ENCODE data around the gene SSTR3. TPM values are rescaled to one million over a fixed set of nuclear protein-coding genes. Genes with fewer than 3 reads are reported as not detected.
"Not testable (repeated sequence)": the region's sequence is repeated elsewhere in the genome, so short reads cannot be mapped to it uniquely, and the experiment has no call there.

Gene SSTR3
- total RNA-seq, 8 experiments from 2014 or later, result 0.09 to 1.1 (median 0.25) TPM; not detected in 1

- in situ Hi-C loops (cut with MboI; ENCODE audit: low pct_unique_long_range_greater_than_20kb in 2 of 9, low sequenced_read_pairs in 9 of 9, unreplicated experiment in 9 of 9), result no loop called here
- Histone ChIP-seq H3K4me3 (no peak overlapping the region), H3K4me1 (replicated peaks in 1 of 2) (peaks cover 0 to 5% of the 10 kb centered on the region in 2 donors), H3K27ac (no peak overlapping the region)
- peak in 2 of 8 experiments; percentile 2 to 17 for ATAC-seq (replicated peaks in 6 of 8)
- 28 to 100% (median 65%) methylated on average over 1 to 5 of the region's 5 CpGs; no CpG with 5 or more reads in 1 of the 10 experiments for WGBS, 10 experiments
Measured at GRCh38 chr22:37171662-37172061, 40.6 kb downstream of the SSTR3 start.

- in situ Hi-C loops (cut with MboI; ENCODE audit: low pct_unique_long_range_greater_than_20kb in 2 of 9, low sequenced_read_pairs in 9 of 9, unreplicated experiment in 9 of 9), result not testable (repeated sequence)
- WGBS, 10 experiments, result 35 to 100% (median 90%) methylated on average over 1 to 12 of the region's 16 CpGs
Measured at GRCh38 chr22:37170689-37171405, 41.4 kb downstream of the SSTR3 start.

GRCh38 chr22:37169947-37170688, 42.2 kb downstream of the SSTR3 start:
- in situ Hi-C loops (cut with MboI; ENCODE audit: low pct_unique_long_range_greater_than_20kb in 2 of 9, low sequenced_read_pairs in 9 of 9, unreplicated experiment in 9 of 9), result no loop called here
- ATAC-seq (replicated peaks in 6 of 8), result no peak
- Histone ChIP-seq H3K27ac (no peak overlapping the region), H3K4me1 (replicated peaks in 1 of 2) (peaks cover 0 to 2% of the 10 kb centered on the region in 2 donors), H3K4me3 (no peak overlapping the region)
- 40 to 100% (median 92%) methylated on average over 1 to 6 of the region's 10 CpGs; no CpG with 5 or more reads in 1 of the 10 experiments for WGBS, 10 experiments

More at GRCh38 chr22:37170689-37171405, 41.4 kb downstream of the SSTR3 start:
- not testable (repeated sequence) for ATAC-seq (replicated peaks in 6 of 8); H3K27ac ChIP-seq; H3K4me1 ChIP-seq (replicated peaks in 1 of 2); H3K4me3 ChIP-seq

GRCh38 chr22:37169406-37169805, 42.9 kb downstream of the SSTR3 start:
- no peak overlapping the region for H3K4me3 ChIP-seq
- no peak overlapping the region for H3K27ac ChIP-seq
- no peak for ATAC-seq (replicated peaks in 6 of 8)
- 50 to 100% (median 72%) methylated on average over 2 to 3 of the region's 8 CpGs; no CpG with 5 or more reads in 6 of the 10 experiments for WGBS, 10 experiments
- in situ Hi-C loops (cut with MboI; ENCODE audit: low pct_unique_long_range_greater_than_20kb in 2 of 9, low sequenced_read_pairs in 9 of 9, unreplicated experiment in 9 of 9), result no loop called here
- peaks cover 0 to 2% of the 10 kb centered on the region in 2 donors for H3K4me1 ChIP-seq (replicated peaks in 1 of 2)

GRCh38 chr22:37167981-37168647, 44.2 kb downstream of the SSTR3 start:
- peaks cover 0 to 2% of the 10 kb centered on the region in 2 donors for H3K4me1 ChIP-seq (replicated peaks in 1 of 2)
- in situ Hi-C loops (cut with MboI; ENCODE audit: low pct_unique_long_range_greater_than_20kb in 2 of 9, low sequenced_read_pairs in 9 of 9, unreplicated experiment in 9 of 9), result no loop called here
- no peak for ATAC-seq (replicated peaks in 6 of 8)
- WGBS, 10 experiments, result 33 to 100% (median 57%) methylated on average over 1 to 7 of the region's 8 CpGs
- H3K27ac ChIP-seq, result no peak overlapping the region
- no peak overlapping the region for H3K4me3 ChIP-seq

GRCh38 chr22:37167176-37167980, 44.9 kb downstream of the SSTR3 start:
- 0 to 100% (median 78%) methylated on average over 1 to 7 of the region's 17 CpGs; no CpG with 5 or more reads in 3 of the 10 experiments for WGBS, 10 experiments
- Histone ChIP-seq H3K4me3 (no peak overlapping the region), H3K4me1 (replicated peaks in 1 of 2) (peaks cover 0 to 2% of the 10 kb centered on the region in 2 donors), H3K27ac (no peak overlapping the region)
- in situ Hi-C loops (cut with MboI; ENCODE audit: low pct_unique_long_range_greater_than_20kb in 2 of 9, low sequenced_read_pairs in 9 of 9, unreplicated experiment in 9 of 9), result no loop called here
- ATAC-seq (replicated peaks in 6 of 8), result peak in 3 of 8 experiments; percentile 31 to 55 (median 38)

GRCh38 chr22:37166675-37167066, 45.6 kb downstream of the SSTR3 start:
- Histone ChIP-seq H3K4me3 (no peak overlapping the region), H3K27ac (no peak overlapping the region), H3K4me1 (replicated peaks in 1 of 2) (peaks cover 0 to 2% of the 10 kb centered on the region in 2 donors)
- peak; percentile 82 to 97 (median 95) for ATAC-seq (replicated peaks in 6 of 8)
- 0 to 17% (median 5%) methylated on average over 2 to 7 of the region's 13 CpGs; no CpG with 5 or more reads in 6 of the 10 experiments for WGBS, 10 experiments
- in situ Hi-C loops (cut with MboI; ENCODE audit: low pct_unique_long_range_greater_than_20kb in 2 of 9, low sequenced_read_pairs in 9 of 9, unreplicated experiment in 9 of 9), result no loop called here

GRCh38 chr22:37165940-37166674, 46.2 kb downstream of the SSTR3 start:
- in situ Hi-C loops (cut with MboI; ENCODE audit: low pct_unique_long_range_greater_than_20kb in 2 of 9, low sequenced_read_pairs in 9 of 9, unreplicated experiment in 9 of 9), result no loop called here
- WGBS, 10 experiments, result 0 to 100% (median 55%) methylated on average over 2 to 8 of the region's 25 CpGs; no CpG with 5 or more reads in 7 of the 10 experiments
- H3K27ac ChIP-seq, result no peak overlapping the region
- peaks cover 0 to 2% of the 10 kb centered on the region in 2 donors for H3K4me1 ChIP-seq (replicated peaks in 1 of 2)
- ATAC-seq (replicated peaks in 6 of 8), result peak in 6 of 8 experiments; percentile 8 to 39 (median 26)
- H3K4me3 ChIP-seq, result no peak overlapping the region

GRCh38 chr22:37165066-37165465, 47.2 kb downstream of the SSTR3 start:
- Histone ChIP-seq H3K4me1 (replicated peaks in 1 of 2) (peaks cover 0 to 2% of the 10 kb centered on the region in 2 donors), H3K27ac (no peak overlapping the region), H3K4me3 (no peak overlapping the region)
- ATAC-seq (replicated peaks in 6 of 8), result no peak
- in situ Hi-C loops (cut with MboI; ENCODE audit: low pct_unique_long_range_greater_than_20kb in 2 of 9, low sequenced_read_pairs in 9 of 9, unreplicated experiment in 9 of 9), result no loop called here
- WGBS, 10 experiments, result 40 to 100% (median 81%) methylated on average over 1 to 9 of the region's 9 CpGs; no CpG with 5 or more reads in 2 of the 10 experiments

- ATAC-seq (replicated peaks in 6 of 8), result no peak
- H3K4me1 ChIP-seq (replicated peaks in 1 of 2), result peaks cover 0 to 2% of the 10 kb centered on the region in 2 donors
- in situ Hi-C loops (cut with MboI; ENCODE audit: low pct_unique_long_range_greater_than_20kb in 2 of 9, low sequenced_read_pairs in 9 of 9, unreplicated experiment in 9 of 9), result no loop called here
- 50 to 100% (median 85%) methylated on average over 1 to 2 of the region's 5 CpGs; no CpG with 5 or more reads in 6 of the 10 experiments for WGBS, 10 experiments
- H3K4me3 ChIP-seq, result no peak overlapping the region
- no peak overlapping the region for H3K27ac ChIP-seq
Measured at GRCh38 chr22:37164505-37164887, 47.8 kb downstream of the SSTR3 start.

GRCh38 chr22:37163575-37164504, 48.4 kb downstream of the SSTR3 start:
- Histone ChIP-seq H3K27ac (no peak overlapping the region), H3K4me1 (replicated peaks in 1 of 2) (peaks cover 0 to 2% of the 10 kb centered on the region in 2 donors), H3K4me3 (no peak overlapping the region)
- 60 to 90% (median 80%) methylated on average over 1 to 4 of the region's 22 CpGs; no CpG with 5 or more reads in 6 of the 10 experiments for WGBS, 10 experiments
- in situ Hi-C loops (cut with MboI; ENCODE audit: low pct_unique_long_range_greater_than_20kb in 2 of 9, low sequenced_read_pairs in 9 of 9, unreplicated experiment in 9 of 9), result no loop called here
- no peak for ATAC-seq (replicated peaks in 6 of 8)

All from motor neuron (in vitro differentiated cells).